ENCODE measurements around the gene MAPK14.

- no peak for TF ChIP-seq CTCF (conservative IDR thresholded peaks at IDR 0.05; ENCODE audit: low read depth, low read length)
- no peak for TF ChIP-seq ELK1 (IDR thresholded peaks at IDR 0.05; ENCODE audit: borderline replicate concordance, low read depth, low read length)
- TF ChIP-seq USF2 (IDR thresholded peaks at IDR 0.05; ENCODE audit: low read depth, low read length): no peak
- TF ChIP-seq POLR2A (IDR thresholded peaks at IDR 0.05; ENCODE audit: low read depth, low read length): no peak
- no peak for TF ChIP-seq SMC3 (IDR thresholded peaks at IDR 0.05; ENCODE audit: low read depth, low read length)
- TF ChIP-seq RFX5 (IDR thresholded peaks at IDR 0.05; ENCODE audit: low read depth, low read length): no peak
- no peak for TF ChIP-seq RAD21 (IDR thresholded peaks at IDR 0.05; ENCODE audit: low read length)
- no peak for TF ChIP-seq FOS (IDR thresholded peaks at IDR 0.05; ENCODE audit: low read depth, low read length)
- TF ChIP-seq MAFK (IDR thresholded peaks at IDR 0.05; ENCODE audit: low read depth, low read length): no peak
Observed at GRCh38 chr6:36115412-36115811, 87.8 kb downstream of the MAPK14 start.
